GM23338 (cell line): ENCODE results near the gene PEDS1. TPM values are rescaled to one million over a fixed set of nuclear protein-coding genes. Genes with fewer than 3 reads are reported as not detected.
"Not testable (repeated sequence)": the region's sequence is repeated elsewhere in the genome, so short reads cannot be mapped to it uniquely, and the experiment has no call there.

Experiments used
- ATAC-seq: fragments of 200-7000 bp; cut with Tn5 transposase; 3 replicates; pipeline ENCODE4 v1.9.1; 2020
- DNase-seq: peaks from one replicate; pipeline ENCODE4 v3.0.0-alpha.2; 2015; ENCODE audit warnings: low spot score
- H2AFZ ChIP-seq: fragments of 200-600 bp; sonication (generic); 2 replicates; pipeline ENCODE4 v1.8.0; 2016; ENCODE audit warnings: antibody characterized with exemption, mild to moderate bottlenecking, moderate library complexity
- H3F3A ChIP-seq: fragments of 200-600 bp; sonication (generic); replicated peaks from 2 replicates; pipeline ENCODE4 v1.8.0; 2017; ENCODE audit warnings: antibody characterized with exemption, mixed run types, low read depth
- H3K27ac ChIP-seq: fragments of 200-600 bp; sonication (generic); 2 replicates; pipeline ENCODE4 v1.6.1; 2016; ENCODE audit warnings: low read depth
- H3K27me3 ChIP-seq: fragments of 200-600 bp; sonication (generic); 2 replicates; pipeline ENCODE4 v1.8.0; 2016; ENCODE audit warnings: mild to moderate bottlenecking, mixed run types, moderate library complexity; ENCODE audit not compliant: insufficient read depth
- H3K36me3 ChIP-seq: fragments of 200-600 bp; sonication (generic); 2 replicates; pipeline ENCODE4 v1.8.0; 2016; ENCODE audit warnings: mild to moderate bottlenecking; ENCODE audit not compliant: insufficient read depth
- H3K4me1 ChIP-seq: fragments of 200-600 bp; sonication (generic); 2 replicates; pipeline ENCODE4 v1.8.0; 2016; ENCODE audit warnings: mild to moderate bottlenecking, moderate library complexity; ENCODE audit not compliant: insufficient read depth
- H3K4me2 ChIP-seq: fragments of 200-600 bp; sonication (generic); 2 replicates; pipeline ENCODE4 v1.7.1; 2017; ENCODE audit warnings: mixed run types
- H3K4me3 ChIP-seq: fragments of 200-600 bp; sonication (generic); 2 replicates; pipeline ENCODE4 v1.6.1; 2016; ENCODE audit warnings: mixed run types
- H3K79me2 ChIP-seq: fragments of 200-600 bp; sonication (generic); replicated peaks from 2 replicates; pipeline ENCODE4 v1.8.0; 2017; ENCODE audit warnings: mild to moderate bottlenecking; ENCODE audit not compliant: insufficient read depth
- H3K9me2 ChIP-seq: fragments of 200-600 bp; sonication (generic); 2 replicates; pipeline ENCODE4 v1.8.0; 2017; ENCODE audit not compliant: insufficient read depth
- H4K20me1 ChIP-seq: fragments of 200-600 bp; sonication (generic); replicated peaks from 2 replicates; pipeline ENCODE4 v1.8.0; 2017; ENCODE audit warnings: mild to moderate bottlenecking; ENCODE audit not compliant: insufficient read depth
- H3K27ac Mint-ChIP-seq: 2 replicates; pipeline ENCODE4 v1.8.0; 2020; ENCODE audit warnings: inconsistent platforms, mild to moderate bottlenecking, moderate library complexity, mixed read lengths
- H3K27me3 Mint-ChIP-seq: 3 replicates; pipeline ENCODE4 v1.8.0; 2022; ENCODE audit warnings: low read depth, mild to moderate bottlenecking, moderate library complexity, mixed read lengths, inconsistent platforms; ENCODE audit not compliant: insufficient read depth, poor library complexity
- H3K36me3 Mint-ChIP-seq: 3 replicates; pipeline ENCODE4 v1.8.0; 2021; ENCODE audit warnings: low read depth, mild to moderate bottlenecking, inconsistent platforms, moderate library complexity, mixed read lengths
- H3K4me1 Mint-ChIP-seq: 3 replicates; pipeline ENCODE4 v1.8.0; 2020; ENCODE audit warnings: mild to moderate bottlenecking, inconsistent platforms, mixed read lengths
- H3K4me3 Mint-ChIP-seq: 3 replicates; pipeline ENCODE4 v1.8.0; 2021; ENCODE audit warnings: moderate library complexity, mild to moderate bottlenecking, inconsistent platforms, mixed read lengths
- H3K9me3 Mint-ChIP-seq: 3 replicates; pipeline ENCODE4 v1.8.0; 2020; ENCODE audit warnings: moderate library complexity, mild to moderate bottlenecking, inconsistent platforms, mixed read lengths
- EZH2phosphoT487 ChIP-seq: fragments of 200-600 bp; sonication (generic); IDR thresholded peaks from one replicate; pipeline ENCODE4 v1.8.1; 2018; ENCODE audit warnings: antibody characterized with exemption; ENCODE audit not compliant: unreplicated experiment
- NANOG ChIP-seq: IDR thresholded peaks from 2 replicates; pipeline ENCODE4 v1.6.1; 2016; ENCODE audit warnings: antibody characterized with exemption, borderline replicate concordance
- polyA plus RNA-seq: library from polyadenylated mRNA; unstranded; fragments of >200 nt; fragmentation: Nextera tagmentation; extraction: Ambion mirVana; gene quantifications from 2 replicates; pipeline ENCODE4 v1.2.1, GENCODE V29; 2016
- total RNA-seq: library from RNA; depleted of rRNA; stranded (reverse); fragments of >200 nt; shearing (Covaris generic); gene quantifications from 2 replicates; pipeline ENCODE4 v1.2.3, GENCODE V29; 2014; rRNA removed
- TF ChIP-seq, protein P1 (sequence below): IDR thresholded peaks from 2 replicates; pipeline ENCODE4 v1.6.1; 2016; ENCODE audit warnings: antibody characterized with exemption

PEDS1 gene
- total and polyA plus RNA-seq, 2 experiments from 2014 or later = 34.5 to 43.6 TPM

DNA sequence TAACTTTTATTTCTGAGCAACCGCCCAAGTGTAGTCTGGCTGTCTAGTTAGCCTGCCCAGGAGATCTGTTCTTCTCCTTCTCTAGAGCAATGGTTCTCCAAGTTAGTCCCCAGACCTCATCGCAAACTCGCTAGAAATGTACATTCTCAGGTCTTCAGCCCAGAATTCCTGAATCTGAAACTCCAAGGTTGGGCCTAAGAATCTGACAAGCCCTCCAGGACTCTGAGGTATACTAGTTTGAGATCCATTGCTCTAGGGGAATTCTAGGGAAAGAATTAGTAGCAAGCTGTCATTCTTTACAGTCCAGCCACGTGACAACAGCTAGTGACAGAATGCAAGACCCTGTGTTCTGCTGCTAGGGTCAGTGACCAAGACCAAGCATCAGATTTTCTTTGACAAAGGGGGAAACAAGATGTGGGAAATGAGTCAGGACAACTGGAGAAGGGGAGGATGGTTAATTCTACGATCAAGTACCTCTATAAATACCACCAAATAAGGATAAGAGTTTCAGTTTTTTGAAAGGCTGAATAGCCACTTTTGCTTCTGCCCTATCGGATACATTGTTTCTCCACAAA lies 46.4 kb downstream of the PEDS1 start (continued):
- TF ChIP-seq, protein P1, sequence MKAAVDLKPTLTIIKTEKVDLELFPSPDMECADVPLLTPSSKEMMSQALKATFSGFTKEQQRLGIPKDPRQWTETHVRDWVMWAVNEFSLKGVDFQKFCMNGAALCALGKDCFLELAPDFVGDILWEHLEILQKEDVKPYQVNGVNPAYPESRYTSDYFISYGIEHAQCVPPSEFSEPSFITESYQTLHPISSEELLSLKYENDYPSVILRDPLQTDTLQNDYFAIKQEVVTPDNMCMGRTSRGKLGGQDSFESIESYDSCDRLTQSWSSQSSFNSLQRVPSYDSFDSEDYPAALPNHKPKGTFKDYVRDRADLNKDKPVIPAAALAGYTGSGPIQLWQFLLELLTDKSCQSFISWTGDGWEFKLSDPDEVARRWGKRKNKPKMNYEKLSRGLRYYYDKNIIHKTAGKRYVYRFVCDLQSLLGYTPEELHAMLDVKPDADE = no peak
- TF ChIP-seq NANOG (no peak), EZH2phosphoT487 (no peak)

DNA sequence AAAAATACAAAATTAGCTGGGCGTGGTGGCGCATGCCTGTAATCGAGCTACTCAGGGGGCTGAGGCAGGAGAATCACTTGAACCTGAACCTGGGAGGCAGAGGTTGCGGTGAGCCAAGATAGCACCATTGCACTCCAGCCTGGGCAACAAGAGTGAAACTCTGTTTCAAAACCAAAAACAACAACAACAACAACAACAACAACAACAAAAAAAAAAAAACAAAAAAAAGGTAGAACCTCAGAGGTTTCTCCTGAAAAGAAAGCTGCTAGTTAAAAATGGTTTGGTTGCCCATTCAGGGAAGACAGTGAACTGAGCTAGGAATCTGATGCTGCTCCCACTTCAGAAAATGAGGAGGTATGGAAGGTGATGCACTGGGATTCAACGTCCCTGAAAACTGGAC lies 46.9 kb downstream of the PEDS1 start:
- peak overlapping the region; percentile 71; the same call in 1 of the 2 replicates for H3K27ac ChIP-seq
- not testable (repeated sequence) for H3K36me3 ChIP-seq, H3K27me3 ChIP-seq, H3K27me3 Mint-ChIP-seq, DNase-seq, H3K4me3 Mint-ChIP-seq, ATAC-seq, H3K9me3 Mint-ChIP-seq, H3F3A ChIP-seq, H2AFZ ChIP-seq, H3K9me2 ChIP-seq, H3K4me3 ChIP-seq, H3K36me3 Mint-ChIP-seq, H3K27ac Mint-ChIP-seq
- H3K79me2 ChIP-seq = peaks cover 100% of the 10 kb centered on the region
- peaks cover 44% of the 10 kb centered on the region for H3K4me1 ChIP-seq
- H4K20me1 ChIP-seq = peaks cover 77% of the 10 kb centered on the region
- peak overlapping the region; percentile 24; the same call in 1 of the 2 replicates for H3K4me2 ChIP-seq
- peaks cover 57% of the 10 kb centered on the region for H3K4me1 Mint-ChIP-seq

Other genes starting within 250 kb of the PEDS1 start
- gene SPATA2, start 238.2 kb downstream of the PEDS1 start, total RNA-seq = 8.7 and 9.3 TPM in 2 replicates
- 4.9 and 5.3 TPM in 2 replicates for gene SPATA2, start 238.2 kb downstream of the PEDS1 start, polyA plus RNA-seq
- gene RNF114, start 217.3 kb downstream of the PEDS1 start, total RNA-seq = 211 and 279 TPM in 2 replicates
- 153 and 155 TPM in 2 replicates for gene RNF114, start 217.3 kb downstream of the PEDS1 start, polyA plus RNA-seq
- gene SNAI1, start 170.7 kb downstream of the PEDS1 start, total RNA-seq = 2.9 and 4.2 TPM in 2 replicates
- gene SNAI1, start 170.7 kb downstream of the PEDS1 start, polyA plus RNA-seq = 7.9 and 8.4 TPM in 2 replicates
- gene UBE2V1, start 40.6 kb downstream of the PEDS1 start, total RNA-seq = 85.7 and 105 TPM in 2 replicates
- gene UBE2V1, start 40.6 kb downstream of the PEDS1 start, polyA plus RNA-seq = 293 and 302 TPM in 2 replicates
- gene CEBPB, start 37.1 kb upstream of the PEDS1 start, total RNA-seq = 20.5 and 25.4 TPM in 2 replicates
- 20.6 and 23.7 TPM in 2 replicates for gene CEBPB, start 37.1 kb upstream of the PEDS1 start, polyA plus RNA-seq